Fibroblast of skin of right quadriceps (primary cell): Measurements from ENCODE around the gene DENND4C.
"Not testable (repeated sequence)": the region's sequence is repeated elsewhere in the genome, so short reads cannot be mapped to it uniquely, and the experiment has no call there.

Experiments
- DNase-seq: peaks from one replicate; pipeline ENCODE4 v3.0.0-alpha.2; 2013

DENND4C gene

DNA sequence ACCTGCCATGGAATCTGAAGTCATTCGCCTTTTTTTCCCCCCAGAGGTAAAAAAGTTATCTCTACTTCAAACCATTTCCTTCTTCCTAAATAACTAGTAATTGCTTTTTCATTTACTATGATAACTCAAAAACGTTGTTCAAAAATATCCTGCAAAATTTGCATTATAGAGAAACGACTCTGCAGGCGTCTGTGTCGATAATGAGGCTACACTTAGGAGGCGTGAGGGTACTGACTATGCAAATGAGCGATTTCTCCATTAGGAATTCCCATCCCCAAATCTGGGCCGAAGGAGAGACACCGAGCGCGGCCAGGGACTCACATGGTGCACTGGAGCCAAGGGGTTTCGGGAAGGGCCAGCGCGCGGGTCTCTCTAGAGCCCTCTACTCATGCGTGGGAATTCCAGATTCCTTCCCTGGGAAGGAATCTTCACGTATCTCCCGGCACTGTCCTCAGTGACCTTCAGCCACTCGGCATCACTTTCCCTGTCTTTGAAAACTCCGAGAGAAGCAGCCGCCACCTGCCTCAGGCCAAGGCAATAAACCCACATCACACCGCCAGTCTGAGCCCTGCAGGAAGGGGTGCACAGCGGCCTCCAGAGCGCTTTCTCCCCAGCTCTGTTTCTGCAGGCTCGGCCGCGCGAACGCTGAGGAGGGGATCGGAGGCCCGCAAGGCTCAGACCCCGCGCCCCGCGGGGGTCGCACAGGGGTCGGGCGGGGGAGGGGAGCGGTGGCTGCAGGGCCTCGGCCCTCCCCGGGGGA, 718 bp upstream of the DENND4C start:
- DNase-seq, result no peak

- DNase-seq, result no peak
Measured at GRCh38 chr9:19231126-19231903, 822 bp downstream of the DENND4C start.

- DNase-seq, result no peak
Measured at GRCh38 chr9:19231904-19232822, 1.7 kb downstream of the DENND4C start.

GRCh38 chr9:19232823-19233194, 2.3 kb downstream of the DENND4C start:
- peak; percentile 17 for DNase-seq

GRCh38 chr9:19233344-19233743, 2.9 kb downstream of the DENND4C start:
- no peak for DNase-seq

GRCh38 chr9:19239955-19240354, 9.5 kb downstream of the DENND4C start:
- DNase-seq, result peak; percentile 37

DNA sequence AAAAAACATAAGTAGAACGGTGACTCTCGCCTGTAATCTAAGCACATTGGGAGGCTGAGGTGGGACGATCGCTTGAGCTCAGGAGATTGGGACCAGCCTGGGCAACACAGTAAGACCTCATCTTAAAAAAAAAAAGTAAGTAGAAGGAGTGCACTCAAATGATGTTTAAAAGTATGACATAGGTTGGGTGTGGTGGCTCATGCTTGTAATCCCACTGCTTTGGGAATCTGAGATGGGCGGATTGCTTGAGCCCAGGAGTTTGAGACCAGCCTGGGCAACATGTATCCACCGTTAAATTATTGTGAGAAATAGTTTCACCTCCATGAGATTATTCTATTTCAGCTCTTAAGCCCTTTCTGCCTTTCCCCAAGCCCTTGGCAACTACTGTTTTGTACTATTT, 11.2 kb downstream of the DENND4C start:
- no peak for DNase-seq

DNA sequence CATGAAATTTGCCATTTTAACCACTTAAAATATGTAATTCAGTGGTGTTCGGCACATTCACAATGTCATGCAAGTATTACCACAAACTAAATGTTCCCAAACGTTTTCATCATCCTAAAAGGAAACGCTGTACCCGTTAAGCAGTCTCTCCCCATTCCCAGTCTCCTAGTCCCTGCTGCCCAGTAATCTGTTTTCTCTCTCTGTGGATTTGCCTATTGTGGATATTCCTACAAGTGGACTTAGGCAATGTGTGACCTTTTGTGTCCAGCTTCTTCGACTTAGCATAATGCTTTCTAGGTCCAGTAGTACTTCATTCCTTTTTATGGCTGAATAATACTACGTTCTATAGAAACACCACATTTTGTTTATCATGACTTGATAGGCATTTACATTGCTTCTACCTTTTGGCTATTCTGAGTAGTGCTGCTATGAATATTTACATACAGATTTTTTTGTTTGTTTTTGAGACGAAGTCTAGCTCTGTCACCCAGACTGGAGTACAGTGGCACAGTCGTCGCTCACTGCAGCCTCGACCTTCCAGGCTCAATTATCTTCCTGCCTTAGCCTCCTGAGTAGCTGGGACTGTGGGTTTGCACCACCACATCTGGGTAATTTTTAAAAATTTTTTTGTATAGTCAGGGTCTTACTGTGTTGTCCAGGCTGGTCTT, 13.0 kb downstream of the DENND4C start:
- DNase-seq, result no peak

- DNase-seq, result no peak
Measured at GRCh38 chr9:19246891-19247290, 16.4 kb downstream of the DENND4C start.

GRCh38 chr9:19247420-19247819, 16.9 kb downstream of the DENND4C start:
- DNase-seq, result no peak

- DNase-seq, result not testable (repeated sequence)
Measured at GRCh38 chr9:19250346-19250745, 19.9 kb downstream of the DENND4C start.

- not testable (repeated sequence) for DNase-seq
Measured at GRCh38 chr9:19251203-19251602, 20.7 kb downstream of the DENND4C start.

DNA sequence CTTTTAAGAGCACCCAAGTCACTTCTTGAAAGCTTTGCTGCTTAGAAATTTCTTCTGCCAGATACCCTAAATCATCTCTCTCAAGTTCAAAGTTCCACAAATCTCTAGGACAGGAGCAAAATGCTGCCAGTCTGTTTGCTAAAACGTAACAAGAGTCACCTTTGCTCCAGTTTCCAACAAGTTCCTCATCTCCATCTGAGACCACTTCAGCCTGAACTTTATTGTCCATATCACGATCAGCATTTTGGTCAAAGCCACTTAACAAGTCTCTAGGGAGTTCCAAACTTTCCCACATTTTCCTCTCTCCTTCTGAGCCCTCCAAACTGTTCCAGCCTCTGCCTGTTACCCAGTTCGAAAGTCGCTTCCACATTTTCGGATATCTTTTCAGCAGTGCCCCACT, 21.1 kb downstream of the DENND4C start:
- DNase-seq, result not testable (repeated sequence)

GRCh38 chr9:19252174-19252884, 21.8 kb downstream of the DENND4C start:
- no peak for DNase-seq

- no peak for DNase-seq
Measured at GRCh38 chr9:19252885-19253219, 22.4 kb downstream of the DENND4C start.

- DNase-seq, result no peak
Measured at GRCh38 chr9:19255112-19255511, 24.6 kb downstream of the DENND4C start.

GRCh38 chr9:19255821-19256220, 25.3 kb downstream of the DENND4C start:
- no peak for DNase-seq

- not testable (repeated sequence) for DNase-seq
Measured at GRCh38 chr9:19259665-19260255, 29.3 kb downstream of the DENND4C start.

GRCh38 chr9:19265602-19266001, 35.1 kb downstream of the DENND4C start:
- not testable (repeated sequence) for DNase-seq

- DNase-seq, result not testable (repeated sequence)
Measured at GRCh38 chr9:19266778-19267384, 36.4 kb downstream of the DENND4C start.

DNA sequence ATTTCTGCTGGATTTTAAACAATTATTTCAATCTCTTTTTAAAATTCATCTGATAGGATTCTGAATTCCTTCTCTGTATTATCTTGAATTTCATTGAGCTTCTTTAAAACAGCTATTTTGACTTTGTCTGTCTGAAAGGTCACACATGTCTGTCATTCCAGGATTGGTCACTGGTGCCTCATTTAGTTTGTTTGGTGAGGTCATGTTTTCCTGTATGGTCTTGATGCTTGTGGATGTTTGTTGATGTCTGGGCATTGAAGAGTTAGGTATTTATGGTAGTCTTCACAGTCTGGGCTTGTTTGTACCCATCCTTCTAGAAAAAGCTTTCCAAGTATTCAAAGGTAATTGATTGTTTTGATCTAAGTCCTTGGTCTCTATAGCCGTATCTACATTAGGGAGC, 39.1 kb downstream of the DENND4C start:
- no peak for DNase-seq
